K562 (cell line): ENCODE results near the gene EME2. TPM values are rescaled to one million over a fixed set of nuclear protein-coding genes. Genes with fewer than 3 reads are reported as not detected.
A peak's percentile ranks its signal among the peaks of the same experiment; 100 is the strongest.

Experiments used
- ATAC-seq: fragments of 200-7000 bp; cut with Tn5 transposase; 3 replicates; pipeline ENCODE4 v1.9.1; 2020; ENCODE audit warnings: moderate library complexity
- BruUV-seq: library from RNA; stranded (reverse); fragments of 400-500 nt; replicated peaks from 2 replicates; lab custom pipeline; 2021; lab: Mats Ljungman, UMichigan
- CTCF ChIA-PET: fragments of 300-600 bp; formaldehyde crosslinking; extraction: SDS; loops from one replicate; lab custom pipeline; 2021; ENCODE audit warnings: low intra/inter-chr PET ratio; lab: Yijun Ruan, JAX
- POLR2A ChIA-PET: fragments of 300-600, 350-650 bp; sonication (Branson Sonifier 250); formaldehyde crosslinking; extraction: SDS; loops from one replicate; lab custom pipeline; 2021; ENCODE audit warnings: antibody characterized with exemption, inconsistent platforms; lab: Yijun Ruan, JAX
- DNase-seq, 4 experiments: peaks; one replicate each; pipeline versions ENCODE4 v3.0.0 to v3.0.0-alpha.2; 2011 to 2018; ENCODE audit warnings: low spot score in 3 of 4, mixed read lengths in 3 of 4; ENCODE audit errors: extremely low read depth in 1 of 4
- FAIRE-seq: peaks from 2 replicates; lab custom pipeline; 2011; peaks lifted over from hg19 to GRCh38; lab: Jason Lieb, UNC
- H2AFZ ChIP-seq: 2 replicates; pipeline ENCODE4 v1.6.0; 2011; ENCODE audit warnings: low read depth, low read length, control low read depth, inconsistent platforms
- H3K27ac ChIP-seq: fragments of 200-600 bp; 3 replicates; pipeline ENCODE4 v1.8.0; 2011; ENCODE audit warnings: low read depth, mild to moderate bottlenecking, control low read depth, inconsistent platforms, low read length, moderate library complexity, mixed read lengths; ENCODE audit errors: extremely low read depth
- H3K27me3 ChIP-seq, 2 experiments: fragments of 300-600 bp in 1 of 2; 2 replicates in 1 of 2; 3 replicates in 1 of 2; pipeline versions ENCODE4 v1.6.0 to v1.8.0; 2011; ENCODE audit warnings: inconsistent platforms in 2 of 2, low read length in 2 of 2, mild to moderate bottlenecking in 1 of 2, mixed read lengths in 1 of 2, moderate library complexity in 1 of 2; ENCODE audit not compliant: control insufficient read depth in 2 of 2, insufficient read depth in 2 of 2
- H3K36me3 ChIP-seq: fragments of 300-600 bp; 3 replicates; pipeline ENCODE4 v1.8.0; 2011; ENCODE audit warnings: mild to moderate bottlenecking, low read length, inconsistent platforms; ENCODE audit not compliant: control insufficient read depth, insufficient read depth
- H3K4me1 ChIP-seq, 2 experiments: fragments of 200-600 bp in 1 of 2; replicated peaks in 1 of 2; 2 replicates in 1 of 2; 3 replicates in 1 of 2; pipeline versions ENCODE4 v1.5.1 to v1.8.0; 2011; ENCODE audit warnings: inconsistent platforms in 2 of 2, low read length in 2 of 2, mild to moderate bottlenecking in 1 of 2, mixed read lengths in 1 of 2, moderate library complexity in 1 of 2; ENCODE audit not compliant: control insufficient read depth in 2 of 2, insufficient read depth in 2 of 2
- H3K4me2 ChIP-seq: 2 replicates; pipeline ENCODE4 v1.6.1; 2011; ENCODE audit warnings: low read length, control low read depth, inconsistent platforms, mixed read lengths; ENCODE audit not compliant: insufficient read depth
- H3K4me3 ChIP-seq: fragments of 200-600 bp; sonication (generic), shearing (Covaris generic); 2 replicates; pipeline ENCODE4 v1.5.1; 2016; ENCODE audit warnings: control low read depth, inconsistent platforms
- H3K79me2 ChIP-seq: fragments of 200-600 bp; 3 replicates; pipeline ENCODE4 v1.8.0; 2011; ENCODE audit warnings: low read length, inconsistent platforms; ENCODE audit not compliant: control insufficient read depth, insufficient read depth
- H3K9ac ChIP-seq, 2 experiments: 2 replicates each; pipeline versions ENCODE4 v1.6.0 to v1.6.1; 2011; ENCODE audit warnings: low read depth in 2 of 2, low read length in 2 of 2, control low read depth in 1 of 2, inconsistent platforms in 1 of 2, mild to moderate bottlenecking in 1 of 2, mixed read lengths in 1 of 2; ENCODE audit not compliant: insufficient read depth in 1 of 2
- H3K9me1 ChIP-seq: one replicate; pipeline ENCODE4 v1.6.0; 2011; ENCODE audit warnings: inconsistent platforms, mild to moderate bottlenecking, low read length, moderate library complexity; ENCODE audit not compliant: control insufficient read depth, insufficient read depth
- H3K9me3 ChIP-seq: replicated peaks from 2 replicates; pipeline ENCODE4 v1.5.1; 2011; ENCODE audit warnings: low read depth, low read length, inconsistent platforms; ENCODE audit not compliant: control insufficient read depth, insufficient read depth
- H4K20me1 ChIP-seq: replicated peaks from 2 replicates; pipeline ENCODE4 v1.6.1; 2011; ENCODE audit warnings: low read length, inconsistent platforms, mixed read lengths; ENCODE audit not compliant: control insufficient read depth, insufficient read depth
- POLR2G ChIP-seq: fragments of 200-400 bp; formaldehyde crosslinking; IDR thresholded peaks from 2 replicates; pipeline ENCODE4 v1.6.1; 2017; ENCODE audit warnings: low read depth, mild to moderate bottlenecking, antibody characterized with exemption, low read length, moderate library complexity
- ZNF277 ChIP-seq: fragments of 250-450 bp; sonication (Bioruptor Pico); IDR thresholded peaks from 2 replicates; pipeline ENCODE4 v1.8.0; 2022; ENCODE audit warnings: inconsistent platforms, mild to moderate bottlenecking, moderate library complexity, borderline replicate concordance
- WGBS: fragments of 100-300 bp; shearing (Covaris generic); methylation state at CpG from one replicate; pipeline ENCODE4 v1.1.6; 2016; ENCODE audit warnings: low coverage, mixed read lengths; ENCODE audit not compliant: insufficient coverage; ENCODE audit errors: missing lambda C conversion rate; 5-methylcytosine and 5-hydroxymethylcytosine counted together
- in situ Hi-C: fragments of 300-500 bp; cut with MboI; formaldehyde crosslinking; loops from 4 replicates; pipeline ENCODE4 v1.15.0; 2018; ENCODE audit warnings: inconsistent platforms, mixed read lengths
- intact Hi-C: fragments of 100-400 bp; cut with micrococcal nuclease; formaldehyde crosslinking; loops from 2 replicates; pipeline ENCODE4 v1.14.2; 2022
- polyA plus RNA-seq, 8 experiments: library from polyadenylated mRNA; depleted of rRNA in 4 of 8; stranded (reverse) in 5 of 8; unstranded in 3 of 8; fragments of >200 nt; fragmentation: Nextera tagmentation in 2 of 8; fragmentation: Illumina TruSeq in 1 of 8; extraction: Ambion mirVana in 2 of 8; extraction: Trizol in 1 of 8; gene quantifications; 2 replicates each; pipeline versions ENCODE4 v1.2.1 to v1.2.3, GENCODE V29; 2011 to 2014; ENCODE audit warnings: inconsistent platforms in 1 of 8, missing spikeins in 1 of 8
- total RNA-seq, 7 experiments: library from RNA; depleted of rRNA in 6 of 7; stranded (reverse); fragments of >200 nt in 6 of 7; fragmentation: Illumina TruSeq in 2 of 7; extraction: Trizol in 2 of 7; gene quantifications; 2 replicates each; pipeline versions ENCODE4 v1.2.1 to v1.2.3, GENCODE V29; 2011 to 2021; ENCODE audit warnings: low replicate concordance in 1 of 7

The EME2 gene
- total and polyA plus RNA-seq, 9 of the 15 experiments (the other 6 are each of a cell fraction or from before 2014, with no cell fraction given): 0.35 to 19.9 (median 3.5) TPM

- Histone ChIP-seq H2AFZ (no peak overlapping the region), H3K36me3 (peaks cover 3% of the 10 kb centered on the region; the same call in 1 of the 3 replicates), H3K79me2 (no peaks in the 10 kb centered on the region), H3K4me3 (no peak overlapping the region), H4K20me1 (no peaks in the 10 kb centered on the region), H3K4me1 (peaks cover 0 to 53% of the 10 kb centered on the region in 2 experiments; a peak in 2 of 5 replicates), H3K27ac (no peak overlapping the region), H3K9ac (no peak overlapping the region), H3K9me1 (no peaks in the 10 kb centered on the region), H3K27me3 (no peaks in the 10 kb centered on the region), H3K9me3 (no peaks in the 10 kb centered on the region), H3K4me2 (no peak overlapping the region)
- in situ Hi-C loops (no loop called here), intact Hi-C loops (no loop called here)
- ATAC-seq (no peak), DNase-seq (no peak), FAIRE-seq (no peak)
- ChIA-PET POLR2A (interaction anchor here (0.6 to 1.1 kb wide), 5 partner anchors 8 to 335 kb away, joined by 3 to 7 read pairs (median 4); partner anchors contain the start of genes RPS2 and TRAF7), CTCF (no interaction called here)
- WGBS: 63% methylated on average over 22 of the region's 25 CpGs
- TF ChIP-seq ZNF277 (no peak), POLR2G (peak; percentile 49; the same call in 1 of the 2 replicates)
- no TSS peak for BruUV-seq
Measured at GRCh38 chr16:1820096-1820945, 47.7 kb downstream of the EME2 start.
